Heart left ventricle (tissue), 16 donors: ENCODE measurements around the gene PAX5. TPM values are rescaled to one million over a fixed set of nuclear protein-coding genes. Genes with fewer than 3 reads are reported as not detected.

Experiments
- ATAC-seq, 4 donors: fragments of 200-7000 bp; cut with Tn5 transposase; one replicate each; pipeline ENCODE4 v1.9.1; 2020 to 2022; ENCODE audit warnings: moderate library complexity in 4 of 4, mild to moderate bottlenecking in 3 of 4, moderate number of reproducible peaks in 1 of 4
- DNase-seq, 5 donors: peaks; one replicate each; pipeline ENCODE4 v3.0.0-alpha.2; 2020
- H3K27ac ChIP-seq, 12 donors: fragments of 200-600 bp; sonication (generic) in 4 of 12; one replicate each; pipeline versions ENCODE4 v1.5.0 to v1.8.0; 2016 to 2022; ENCODE audit warnings: mild to moderate bottlenecking in 2 of 12
- H3K27me3 ChIP-seq, 9 donors: fragments of 200-600 bp; sonication (generic) in 2 of 9; one replicate each; pipeline versions ENCODE4 v1.5.1 to v1.8.0; 2016 to 2022; ENCODE audit warnings: mild to moderate bottlenecking in 3 of 9
- H3K36me3 ChIP-seq, 9 donors: fragments of 200-600 bp; sonication (generic) in 2 of 9; one replicate each; pipeline versions ENCODE4 v1.5.0 to v1.8.0; 2018 to 2022; ENCODE audit warnings: mild to moderate bottlenecking in 2 of 9
- H3K4me1 ChIP-seq, 12 donors: fragments of 200-600 bp; sonication (generic) in 4 of 12; one replicate each; pipeline versions ENCODE4 v1.5.0 to v1.8.0; 2016 to 2022; ENCODE audit warnings: mild to moderate bottlenecking in 3 of 12
- H3K4me3 ChIP-seq, 12 donors: fragments of 200-600 bp; sonication (generic) in 4 of 12; one replicate each; pipeline versions ENCODE4 v1.5.0 to v1.8.0; 2017 to 2022; ENCODE audit warnings: mild to moderate bottlenecking in 9 of 12, moderate library complexity in 4 of 12
- H3K9me3 ChIP-seq, 12 donors: fragments of 200-600 bp; sonication (generic) in 4 of 12; one replicate each; pipeline versions ENCODE4 v1.5.0 to v1.8.0; 2016 to 2022; ENCODE audit warnings: mild to moderate bottlenecking in 1 of 12
- CTCF ChIP-seq, 12 donors: fragments of 200-600 bp; sonication (generic) in 4 of 12; IDR thresholded peaks; one replicate each; pipeline versions ENCODE4 v1.5.0 to v1.8.0; 2018 to 2022; ENCODE audit warnings: antibody characterized with exemption in 12 of 12, mild to moderate bottlenecking in 5 of 12
- POLR2A ChIP-seq, 2 donors: fragments of 450-650 bp; IDR thresholded peaks; one replicate each; pipeline ENCODE4 v1.6.1; 2017; ENCODE audit warnings: antibody characterized with exemption in 2 of 2, mild to moderate bottlenecking in 2 of 2, moderate library complexity in 2 of 2
- WGBS, 4 donors: extraction: QIAGEN DNeasy Blood & Tissue Kit in 2 of 4; methylation state at CpG; one replicate each; pipeline versions ENCODE4 v1.1.5 to v1.1.7; 2013 to 2018; 5-methylcytosine and 5-hydroxymethylcytosine counted together
- intact Hi-C, 10 donors: fragments of 100-400 bp; cut with DNase I; formaldehyde crosslinking; loops; one replicate each; pipeline versions ENCODE4 v1.11.1 to v1.14.2; 2022
- polyA plus RNA-seq, 2 donors: library from polyadenylated mRNA; stranded (reverse); fragments of 200-250 nt; gene quantifications; one replicate each; pipeline ENCODE4 v1.2.3, GENCODE V29; 2013
- total RNA-seq, 9 donors: library from RNA; depleted of rRNA in 2 of 9; stranded (reverse); fragments of >200 nt in 2 of 9; fragmentation: NEBNext Ultra II Directional in 3 of 9; extraction: Animal tissue kit (Norgen Biotek cat#: 25700) in 3 of 9; gene quantifications; one replicate each; pipeline versions ENCODE4 v1.1.0 to v1.2.4, GENCODE V29; 2016 to 2023
- donor health status: ischemic (EF 13 %, LVEDD 7.1; RV severe dilation, severe dysfunction).
- donor health status: healthy with polysubstance abuse.
- donor health status: DM: no; HTN: yes; CAD: no.
- donor health status: DM: no; HTN: no; CAD: no.
- donor health status: ischemic (EF 25% LVEDD 6.9; RV normal size, moderate dysfunction).
- donor health status: ischemic (EF 25% LVEDD 5.7; RV mildly dilated, moderate dysfunction).
- donor health status: healthy.
- donor health status: DM: yes; HTN: yes; CAD: no.
- donor health status: ischemic (EF 35%, LVEDD 5.7; RV mildly dilated, moderate dysfunction).
- donor health status: nonischemic (EF 11% LVEDD 7.7; RV severe dilation, severe dysfunction).
- donor health status: DM: yes; HTN: yes; CAD: no.
- donor health status: PGD.
- donor health status: ischemic (EF 29% LVEDD 5.4; RV normal size, mild dysfunction).
- donor health status: nonischemic (EF 23%, LVEDD 6.1; RV moderate dilation, normal function).

The PAX5 gene
- total and polyA plus RNA-seq, 11 donors, result 0.01 to 0.37 (median 0.08) TPM; not detected in 7

GRCh38 chr9:36867241-36867640 is 166.8 kb downstream of the PAX5 start:
- no peaks in the 10 kb centered on the region for H3K4me1 ChIP-seq
- no peaks in the 10 kb centered on the region for H3K9me3 ChIP-seq
- ATAC-seq (no peak), DNase-seq (no peak)
- whole genome bisulfite sequencing, 4 donors, result 88 to 96% (median 93%) methylated on average over 8 of the region's 8 CpGs
- TF ChIP-seq CTCF (IDR thresholded peaks at IDR 0.05) (no peak), POLR2A (IDR thresholded peaks at IDR 0.05) (no peak)
- no peak overlapping the region for H3K4me3 ChIP-seq
- intact Hi-C loops, result loop anchor here in 2 of 10 donors (10.0 kb wide), 3 partner anchors 62 to 528 kb away; no protein-coding TSS in a partner anchor
- no peaks in the 10 kb centered on the region for H3K36me3 ChIP-seq
- H3K27ac ChIP-seq, result no peak overlapping the region
- peaks cover 0 to 42% (median 13%) of the 10 kb centered on the region in 9 donors for H3K27me3 ChIP-seq

- Histone ChIP-seq H3K27ac (no peak overlapping the region), H3K9me3 (no peaks in the 10 kb centered on the region), H3K4me1 (no peaks in the 10 kb centered on the region), H3K36me3 (no peaks in the 10 kb centered on the region), H3K4me3 (no peak overlapping the region), H3K27me3 (peaks cover 0 to 44% (median 13%) of the 10 kb centered on the region in 9 donors)
- DNase-seq (no peak), ATAC-seq (no peak)
- intact Hi-C loops, result loop anchor here in 2 of 10 donors (10.0 kb wide), 3 partner anchors 62 to 528 kb away; no protein-coding TSS in a partner anchor
- TF ChIP-seq POLR2A (IDR thresholded peaks at IDR 0.05), result no peak
- no peak for TF ChIP-seq CTCF (IDR thresholded peaks at IDR 0.05)
- 76 to 79% (median 78%) methylated on average over 4 to 7 of the region's 7 CpGs for WGBS, 4 donors
These were observed 167.2 kb downstream of the PAX5 start for GRCh38 chr9:36866840-36867239.

- H3K9me3 ChIP-seq, result no peaks in the 10 kb centered on the region
- WGBS, 4 donors, result 90 to 93% (median 91%) methylated on average over 20 of the region's 20 CpGs
- DNase-seq (no peak), ATAC-seq (no peak)
- no peaks in the 10 kb centered on the region for H3K4me1 ChIP-seq
- no peak overlapping the region for H3K27ac ChIP-seq
- no peaks in the 10 kb centered on the region for H3K36me3 ChIP-seq
- peaks cover 0 to 53% (median 13%) of the 10 kb centered on the region in 9 donors for H3K27me3 ChIP-seq
- no peak for TF ChIP-seq POLR2A (IDR thresholded peaks at IDR 0.05)
- no peak for TF ChIP-seq CTCF (IDR thresholded peaks at IDR 0.05)
- intact Hi-C loops, result loop anchor here in 2 of 10 donors (10.0 kb wide), 3 partner anchors 61 to 529 kb away; no protein-coding TSS in a partner anchor
- no peak overlapping the region for H3K4me3 ChIP-seq
These were observed 168.1 kb downstream of the PAX5 start for GRCh38 chr9:36865731-36866635.
